ENCODE measurements around the gene GRIN2A. TPM values are rescaled to one million over a fixed set of nuclear protein-coding genes. Genes with fewer than 3 reads are reported as not detected.

The GRIN2A gene
- total RNA-seq, 1 experiment from 2014 or later: not detected

- DNase-seq (ENCODE audit: unreplicated experiment): no peak
- no peaks in the 10 kb centered on the region for H3K4me1 Mint-ChIP-seq (ENCODE audit: insufficient read depth, unreplicated experiment)
- no peaks in the 10 kb centered on the region for H3K36me3 Mint-ChIP-seq (ENCODE audit: insufficient read depth, unreplicated experiment)
- no peak for TF ChIP-seq CTCF (IDR thresholded peaks at IDR 0.05; ENCODE audit: unreplicated experiment)
- H3K27me3 Mint-ChIP-seq (ENCODE audit: insufficient read depth, unreplicated experiment): no peaks in the 10 kb centered on the region
- no peaks in the 10 kb centered on the region for H3K9me3 Mint-ChIP-seq (ENCODE audit: unreplicated experiment)
- ChIA-PET POLR2A (no interaction called here), CTCF (interaction anchor here (0.7 kb wide), 1 partner anchor 231 kb away, joined by 3 read pairs; no protein-coding TSS in a partner anchor)
- intact Hi-C loops (cut with micrococcal nuclease): no loop called here
- no TSS peak for BruUV-seq (replicated peaks)
- H3K4me3 Mint-ChIP-seq (ENCODE audit: unreplicated experiment): no peak overlapping the region
- H3K27ac Mint-ChIP-seq (ENCODE audit: low read depth, unreplicated experiment): no peak overlapping the region
These were observed 19.2 kb downstream of the GRIN2A start for GRCh38 chr16:10162981-10163380.

- no peaks in the 10 kb centered on the region for H3K27me3 Mint-ChIP-seq (ENCODE audit: insufficient read depth, unreplicated experiment)
- no peak for DNase-seq (ENCODE audit: unreplicated experiment)
- no TSS peak for BruUV-seq (replicated peaks)
- no peak for TF ChIP-seq CTCF (IDR thresholded peaks at IDR 0.05; ENCODE audit: unreplicated experiment)
- intact Hi-C loops (cut with micrococcal nuclease): no loop called here
- H3K27ac Mint-ChIP-seq (ENCODE audit: low read depth, unreplicated experiment): no peak overlapping the region
- H3K36me3 Mint-ChIP-seq (ENCODE audit: insufficient read depth, unreplicated experiment): no peaks in the 10 kb centered on the region
- H3K4me1 Mint-ChIP-seq (ENCODE audit: insufficient read depth, unreplicated experiment): no peaks in the 10 kb centered on the region
- ChIA-PET POLR2A (no interaction called here), CTCF (no interaction called here)
- H3K4me3 Mint-ChIP-seq (ENCODE audit: unreplicated experiment): no peak overlapping the region
- H3K9me3 Mint-ChIP-seq (ENCODE audit: unreplicated experiment): peaks cover 17% of the 10 kb centered on the region
These were observed 26.1 kb downstream of the GRIN2A start for GRCh38 chr16:10156099-10156498.

- Mint-ChIP-seq H3K4me3 (ENCODE audit: unreplicated experiment) (no peak overlapping the region), H3K4me1 (ENCODE audit: insufficient read depth, unreplicated experiment) (no peaks in the 10 kb centered on the region), H3K36me3 (ENCODE audit: insufficient read depth, unreplicated experiment) (no peaks in the 10 kb centered on the region), H3K27me3 (ENCODE audit: insufficient read depth, unreplicated experiment) (no peaks in the 10 kb centered on the region), H3K27ac (ENCODE audit: low read depth, unreplicated experiment) (no peak overlapping the region), H3K9me3 (ENCODE audit: unreplicated experiment) (peaks cover 29% of the 10 kb centered on the region)
- BruUV-seq (replicated peaks): no TSS peak
- POLR2A ChIA-PET: no interaction called here
- DNase-seq (ENCODE audit: unreplicated experiment): no peak
- intact Hi-C loops (cut with micrococcal nuclease): no loop called here
- CTCF ChIA-PET: no interaction called here
- TF ChIP-seq CTCF (IDR thresholded peaks at IDR 0.05; ENCODE audit: unreplicated experiment): no peak
These were observed 27.8 kb downstream of the GRIN2A start for GRCh38 chr16:10154389-10154788.

GRCh38 chr16:10153985-10154384 is 28.2 kb downstream of the GRIN2A start:
- Mint-ChIP-seq H3K27me3 (ENCODE audit: insufficient read depth, unreplicated experiment) (no peaks in the 10 kb centered on the region), H3K4me3 (ENCODE audit: unreplicated experiment) (no peak overlapping the region), H3K36me3 (ENCODE audit: insufficient read depth, unreplicated experiment) (no peaks in the 10 kb centered on the region), H3K9me3 (ENCODE audit: unreplicated experiment) (peaks cover 33% of the 10 kb centered on the region), H3K4me1 (ENCODE audit: insufficient read depth, unreplicated experiment) (no peaks in the 10 kb centered on the region), H3K27ac (ENCODE audit: low read depth, unreplicated experiment) (no peak overlapping the region)
- ChIA-PET POLR2A (no interaction called here), CTCF (no interaction called here)
- no peak for TF ChIP-seq CTCF (IDR thresholded peaks at IDR 0.05; ENCODE audit: unreplicated experiment)
- no TSS peak for BruUV-seq (replicated peaks)
- no peak for DNase-seq (ENCODE audit: unreplicated experiment)
- intact Hi-C loops (cut with micrococcal nuclease): no loop called here

Data from MCF 10A (cell line).